ENCODE data around the gene PPARA.
"Not testable (repeated sequence)": the region's sequence is repeated elsewhere in the genome, so short reads cannot be mapped to it uniquely, and the experiment has no call there.

PPARA gene

DNA sequence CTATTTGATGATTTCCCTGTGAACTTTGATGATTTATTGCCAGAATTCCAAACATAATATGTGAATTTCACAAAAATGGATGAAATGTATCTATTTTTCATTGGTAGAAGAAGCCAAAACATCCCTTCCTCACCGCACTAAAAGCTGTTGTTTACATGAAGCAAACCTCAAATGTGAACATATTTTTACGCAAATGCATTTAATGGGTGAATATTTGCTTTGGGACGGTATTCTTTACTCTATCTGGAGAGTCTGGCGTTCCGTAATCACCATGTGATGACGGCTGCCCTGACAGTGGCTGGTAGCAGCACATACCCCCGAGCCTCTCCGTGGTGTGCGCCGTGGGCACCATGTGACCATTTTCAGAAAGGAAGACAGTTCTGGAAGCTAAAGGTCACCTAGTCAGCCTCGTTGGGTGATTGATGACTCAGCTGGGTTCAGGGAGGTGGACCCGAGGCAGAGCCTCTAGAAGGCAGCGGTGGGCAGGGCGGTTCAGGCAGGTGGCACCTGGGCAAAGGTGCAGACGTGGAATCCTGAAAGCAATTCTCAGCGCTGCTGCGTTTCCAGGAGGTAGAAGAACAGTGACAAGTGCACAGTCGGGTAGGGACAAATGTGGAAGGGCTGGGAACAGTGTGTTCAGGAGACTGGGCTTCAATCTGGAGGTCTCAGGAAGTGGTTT, 45.3 kb downstream of the PPARA start:
- ChIA-PET CTCF (no interaction called here), POLR2A (ENCODE audit: low non-redundant PET) (no interaction called here)
- TF ChIP-seq, protein P1, sequence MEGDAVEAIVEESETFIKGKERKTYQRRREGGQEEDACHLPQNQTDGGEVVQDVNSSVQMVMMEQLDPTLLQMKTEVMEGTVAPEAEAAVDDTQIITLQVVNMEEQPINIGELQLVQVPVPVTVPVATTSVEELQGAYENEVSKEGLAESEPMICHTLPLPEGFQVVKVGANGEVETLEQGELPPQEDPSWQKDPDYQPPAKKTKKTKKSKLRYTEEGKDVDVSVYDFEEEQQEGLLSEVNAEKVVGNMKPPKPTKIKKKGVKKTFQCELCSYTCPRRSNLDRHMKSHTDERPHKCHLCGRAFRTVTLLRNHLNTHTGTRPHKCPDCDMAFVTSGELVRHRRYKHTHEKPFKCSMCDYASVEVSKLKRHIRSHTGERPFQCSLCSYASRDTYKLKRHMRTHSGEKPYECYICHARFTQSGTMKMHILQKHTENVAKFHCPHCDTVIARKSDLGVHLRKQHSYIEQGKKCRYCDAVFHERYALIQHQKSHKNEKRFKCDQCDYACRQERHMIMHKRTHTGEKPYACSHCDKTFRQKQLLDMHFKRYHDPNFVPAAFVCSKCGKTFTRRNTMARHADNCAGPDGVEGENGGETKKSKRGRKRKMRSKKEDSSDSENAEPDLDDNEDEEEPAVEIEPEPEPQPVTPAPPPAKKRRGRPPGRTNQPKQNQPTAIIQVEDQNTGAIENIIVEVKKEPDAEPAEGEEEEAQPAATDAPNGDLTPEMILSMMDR (conservative IDR thresholded peaks at IDR 0.05; ENCODE audit: low read depth) = no peak
- DNase-seq (ENCODE audit: low spot score) = no peak
- H3K27ac ChIP-seq = no peak overlapping the region

DNA sequence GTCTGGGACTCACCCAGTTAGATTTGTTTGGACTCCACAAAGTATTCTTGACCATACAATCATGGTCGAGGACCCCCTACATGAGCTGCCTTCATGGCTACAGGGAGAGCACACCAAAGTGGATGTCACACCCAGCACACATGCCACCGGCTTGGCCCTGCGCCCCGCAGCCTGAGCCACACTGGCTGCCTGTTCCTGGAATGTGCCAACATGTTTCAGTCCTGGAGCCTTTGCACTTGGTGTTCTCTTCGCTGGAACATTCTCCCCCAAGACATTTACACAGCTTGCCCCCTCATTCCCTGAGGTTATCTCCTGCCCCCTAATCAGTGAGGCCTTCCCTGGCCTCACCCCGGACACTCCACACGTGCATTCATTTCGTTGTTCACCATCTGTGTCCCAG, 46.0 kb downstream of the PPARA start:
- TF ChIP-seq, protein P1 (conservative IDR thresholded peaks at IDR 0.05; ENCODE audit: low read depth) = no peak
- DNase-seq (ENCODE audit: low spot score) = no peak
- H3K27ac ChIP-seq = no peak overlapping the region
- CTCF ChIA-PET = no interaction called here
- POLR2A ChIA-PET (ENCODE audit: low non-redundant PET) = no interaction called here

DNA sequence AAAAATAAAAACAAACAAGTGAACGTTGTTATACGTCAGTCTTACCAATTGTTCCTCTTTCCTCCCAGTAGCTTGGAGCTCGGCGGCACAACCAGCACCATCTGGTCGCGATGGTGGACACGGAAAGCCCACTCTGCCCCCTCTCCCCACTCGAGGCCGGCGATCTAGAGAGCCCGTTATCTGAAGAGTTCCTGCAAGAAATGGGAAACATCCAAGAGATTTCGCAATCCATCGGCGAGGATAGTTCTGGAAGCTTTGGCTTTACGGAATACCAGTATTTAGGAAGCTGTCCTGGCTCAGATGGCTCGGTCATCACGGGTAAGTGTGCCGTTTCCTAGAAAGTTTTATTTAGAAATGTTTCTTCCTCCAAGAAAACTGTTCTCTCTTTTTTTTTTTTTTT, 47.9 kb downstream of the PPARA start:
- H3K27ac ChIP-seq = no peak overlapping the region
- POLR2A ChIA-PET (ENCODE audit: low non-redundant PET) = no interaction called here
- TF ChIP-seq, protein P1 (conservative IDR thresholded peaks at IDR 0.05; ENCODE audit: low read depth) = no peak
- no peak for DNase-seq (ENCODE audit: low spot score)
- CTCF ChIA-PET = no interaction called here

DNA sequence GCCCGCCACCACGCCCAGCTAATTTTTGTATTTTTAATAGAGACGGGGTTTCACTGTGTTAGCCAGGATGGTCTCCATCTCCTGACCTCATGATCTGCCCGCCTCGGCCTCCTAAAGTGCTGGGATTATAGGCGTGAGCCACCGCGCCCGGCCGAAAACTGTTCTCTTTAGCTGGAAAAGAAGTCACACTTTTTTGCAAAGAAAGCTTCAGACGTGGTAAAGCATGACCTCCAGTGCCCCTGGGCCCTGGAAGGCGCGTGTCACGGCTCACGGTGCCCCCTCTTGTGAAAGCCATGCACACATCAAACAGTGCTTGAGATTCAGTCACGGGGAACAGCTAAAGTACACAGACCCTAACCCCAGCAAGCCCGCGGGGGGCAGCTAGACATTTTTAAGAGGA, 48.5 kb downstream of the PPARA start:
- H3K27ac ChIP-seq; CTCF ChIA-PET; POLR2A ChIA-PET (ENCODE audit: low non-redundant PET); DNase-seq (ENCODE audit: low spot score): not testable (repeated sequence)

DNA sequence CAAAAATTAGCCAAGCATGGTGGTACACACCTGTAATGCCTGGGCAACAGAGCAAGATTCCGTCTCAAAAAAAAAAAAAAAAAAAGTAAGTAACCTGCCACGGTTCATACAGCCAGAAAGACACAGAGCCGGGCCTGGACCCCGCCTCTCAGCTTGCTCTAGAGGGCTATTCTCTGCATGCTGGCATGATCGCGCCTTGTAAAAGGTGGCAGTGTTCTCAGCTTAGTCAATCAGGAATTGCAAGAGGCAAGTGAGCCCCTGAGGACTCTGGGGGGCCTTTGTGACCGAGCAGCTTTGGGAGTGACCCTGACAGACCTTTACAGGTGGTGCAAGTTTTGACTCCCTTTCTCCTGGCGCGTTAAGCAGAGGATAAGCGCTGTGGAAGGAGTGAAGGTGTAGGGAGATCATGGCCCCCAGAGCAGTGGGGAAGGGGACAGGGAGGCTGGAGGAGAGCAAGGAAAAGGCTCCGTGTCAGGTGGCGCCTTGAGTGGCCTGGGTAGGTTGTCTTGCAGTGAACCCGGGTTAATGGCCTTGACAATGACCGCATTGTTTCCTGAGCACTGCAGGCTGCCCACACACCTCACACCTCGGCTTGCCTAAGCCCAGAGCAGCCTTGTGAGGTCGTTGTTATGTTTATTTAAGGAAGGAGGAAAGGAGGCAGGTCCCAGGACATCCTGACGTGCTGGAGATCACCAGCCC, 50.9 kb downstream of the PPARA start:
- CTCF ChIA-PET = no interaction called here
- TF ChIP-seq, protein P1 (conservative IDR thresholded peaks at IDR 0.05; ENCODE audit: low read depth) = no peak
- H3K27ac ChIP-seq = no peak overlapping the region
- DNase-seq (ENCODE audit: low spot score) = no peak
- POLR2A ChIA-PET (ENCODE audit: low non-redundant PET) = interaction anchor here (0.6 kb wide), 1 partner anchor 18 kb away, joined by 4 read pairs; no protein-coding TSS in a partner anchor

DNA sequence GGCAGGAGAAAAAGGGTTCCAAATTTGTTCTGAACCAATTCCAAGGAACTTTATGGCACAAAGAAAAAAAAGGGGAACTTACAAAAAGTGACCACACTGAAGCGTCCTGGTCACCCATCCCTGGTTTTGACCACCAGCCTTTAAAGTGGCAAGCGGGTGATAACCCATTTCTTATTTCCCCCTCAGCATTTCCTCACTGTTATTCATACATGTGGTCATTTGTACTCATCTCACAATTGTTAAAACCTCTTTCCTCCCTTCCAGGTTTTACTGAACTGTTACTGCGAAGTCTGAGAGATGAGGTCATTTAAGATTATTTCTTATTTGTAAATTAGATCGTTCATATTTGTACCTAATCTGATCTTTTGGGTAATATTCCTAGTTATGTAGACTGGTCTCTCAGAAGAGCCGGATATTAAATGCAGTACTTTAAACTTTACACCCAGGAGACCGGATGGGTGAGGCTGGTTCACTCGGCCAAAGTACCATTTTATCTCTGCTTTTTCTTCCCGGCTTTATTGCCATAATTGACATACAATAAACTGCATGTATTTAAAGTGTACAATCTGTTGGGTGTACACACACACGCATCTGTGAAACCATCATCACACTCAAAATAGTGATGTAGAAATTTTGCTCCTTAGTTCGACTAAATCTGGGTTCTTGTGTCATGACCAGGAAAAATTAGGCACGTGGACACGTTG, 52.7 kb downstream of the PPARA start:
- CTCF ChIA-PET = no interaction called here
- POLR2A ChIA-PET (ENCODE audit: low non-redundant PET) = no interaction called here

More for the DNA sequence above, 52.7 kb downstream of the PPARA start:
- H3K27ac ChIP-seq = no peak overlapping the region
- DNase-seq (ENCODE audit: low spot score) = no peak
- TF ChIP-seq, protein P1 (conservative IDR thresholded peaks at IDR 0.05; ENCODE audit: low read depth) = no peak
